HG03469 (cell line): Measurements from ENCODE around the gene PPP1CA.

ENCODE experiments used
- ATAC-seq: cut with Tn5 transposase; IDR thresholded peaks from one replicate; pipeline ENCODE4 v1.9.1; 2021; ENCODE audit warnings: mild to moderate bottlenecking, moderate library complexity, moderate number of reproducible peaks; ENCODE audit not compliant: unreplicated experiment

Gene PPP1CA

DNA sequence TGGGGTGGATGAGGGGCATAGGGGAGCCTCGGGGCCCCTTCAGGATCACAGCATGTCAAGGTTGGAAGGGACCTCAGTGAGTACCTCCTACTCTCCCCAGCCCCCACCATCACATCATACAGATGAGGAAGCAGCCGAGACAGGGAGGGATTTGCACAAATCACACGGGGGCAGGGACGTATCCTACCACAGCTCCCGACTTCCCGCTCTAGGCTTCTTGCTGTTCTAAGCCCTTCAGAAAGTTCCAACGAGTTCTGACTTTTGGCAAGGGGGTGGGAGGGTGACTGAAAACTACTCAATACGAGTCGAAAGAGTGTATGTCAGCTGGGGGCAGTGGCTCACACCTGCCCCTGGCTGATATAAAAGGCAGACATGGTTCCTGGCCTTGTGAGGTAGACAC, 14.6 kb downstream of the PPP1CA start:
- ATAC-seq = no peak

DNA sequence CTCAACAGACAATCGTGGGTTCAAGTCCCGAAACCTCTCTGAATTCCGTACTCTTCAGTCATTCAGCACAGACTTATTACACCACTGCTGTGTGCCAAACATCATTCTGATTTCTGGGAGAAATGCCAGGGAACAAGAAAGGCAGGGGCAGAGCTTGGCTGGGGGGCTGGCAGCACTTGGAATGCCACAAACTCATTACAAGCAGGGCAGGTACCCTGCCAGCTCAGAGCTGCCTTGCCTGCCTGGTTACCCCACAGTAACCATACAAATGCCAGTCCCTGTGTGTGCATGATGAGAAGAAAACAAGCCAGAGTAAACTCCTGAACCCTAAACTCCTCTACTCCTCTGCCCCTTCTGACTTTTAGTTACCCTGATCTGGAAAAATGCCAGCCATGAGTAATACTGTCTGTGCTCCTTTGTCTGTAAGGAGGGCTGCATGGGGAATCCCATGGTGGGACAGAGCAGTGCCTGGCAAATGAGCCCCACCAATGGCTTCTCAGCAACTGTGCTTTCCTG, 16.7 kb downstream of the PPP1CA start:
- ATAC-seq = no peak

DNA sequence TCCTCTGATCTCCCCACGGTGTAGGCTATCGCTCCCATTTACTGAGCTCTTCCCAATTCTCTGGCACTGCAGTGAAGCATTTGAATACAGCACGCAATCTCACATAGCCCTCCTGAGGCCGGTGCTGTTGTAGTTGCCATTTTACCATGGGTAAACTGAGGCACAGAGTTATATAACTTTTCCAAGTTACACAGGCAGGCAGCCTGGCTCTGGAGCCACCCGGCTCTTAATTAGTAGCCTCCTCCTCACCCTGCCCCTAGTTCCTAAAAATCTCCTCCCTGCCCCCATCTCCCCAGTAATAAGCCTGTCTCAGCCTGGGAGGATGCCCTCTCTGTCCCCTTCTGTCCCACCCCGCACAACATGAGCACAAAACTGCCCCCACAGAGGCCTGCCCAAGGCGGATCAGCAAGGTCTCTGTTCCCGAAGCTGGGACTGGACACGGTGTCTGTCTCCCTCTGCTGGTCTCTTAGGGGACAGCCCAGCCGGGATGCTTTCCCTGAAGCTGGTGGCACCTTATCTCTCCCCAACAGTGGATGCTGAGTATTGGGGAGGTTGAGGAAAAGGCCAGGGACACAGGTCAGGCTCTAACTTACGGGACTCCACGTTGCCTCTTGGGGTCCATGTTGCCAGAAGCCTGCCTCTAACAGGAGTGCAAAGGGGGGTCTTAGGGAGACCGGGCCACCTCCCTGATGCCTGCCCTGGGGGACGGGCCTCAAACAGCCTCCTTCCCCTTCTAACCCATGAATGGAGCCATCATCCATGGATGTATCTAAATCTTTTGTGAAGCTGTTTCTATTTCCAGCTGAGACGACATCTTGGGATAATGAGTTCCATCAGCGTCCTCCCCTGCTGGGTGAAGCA, 19.2 kb downstream of the PPP1CA start:
- no peak for ATAC-seq

DNA sequence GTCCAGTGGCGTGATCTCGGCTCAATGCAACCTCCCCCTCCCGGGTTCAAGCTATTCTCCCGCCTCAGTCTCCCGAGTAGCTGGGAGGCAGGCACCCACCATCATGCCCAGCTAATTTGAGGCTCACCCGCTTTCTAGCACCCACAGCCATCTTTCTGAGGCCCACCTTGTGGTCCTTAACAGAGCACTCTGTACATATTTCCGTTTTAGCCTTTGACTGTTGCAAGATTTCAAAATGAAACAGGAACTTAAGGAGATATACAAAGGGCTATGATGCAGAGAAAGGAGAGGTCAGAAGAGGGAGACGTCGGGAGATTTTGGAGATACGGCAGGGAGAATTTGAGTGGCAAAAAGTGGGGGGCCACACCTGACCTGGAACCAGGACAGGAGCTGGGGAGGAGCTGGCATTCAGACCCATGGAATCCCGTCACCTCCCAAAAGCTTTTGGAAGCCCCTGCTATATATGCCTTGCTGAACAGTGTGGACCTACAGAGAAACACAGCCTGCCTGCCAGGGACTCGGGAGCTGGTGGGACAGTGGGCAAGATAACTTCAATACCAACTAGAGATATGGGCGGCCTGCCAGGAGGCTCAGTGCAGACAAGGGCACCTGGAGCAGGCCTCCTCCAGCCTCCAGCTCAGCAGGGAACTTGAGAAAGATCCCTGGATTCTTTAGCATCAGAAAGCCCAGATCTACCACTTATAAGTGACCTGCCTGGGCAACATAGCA, 20.2 kb downstream of the PPP1CA start:
- ATAC-seq = no peak

DNA sequence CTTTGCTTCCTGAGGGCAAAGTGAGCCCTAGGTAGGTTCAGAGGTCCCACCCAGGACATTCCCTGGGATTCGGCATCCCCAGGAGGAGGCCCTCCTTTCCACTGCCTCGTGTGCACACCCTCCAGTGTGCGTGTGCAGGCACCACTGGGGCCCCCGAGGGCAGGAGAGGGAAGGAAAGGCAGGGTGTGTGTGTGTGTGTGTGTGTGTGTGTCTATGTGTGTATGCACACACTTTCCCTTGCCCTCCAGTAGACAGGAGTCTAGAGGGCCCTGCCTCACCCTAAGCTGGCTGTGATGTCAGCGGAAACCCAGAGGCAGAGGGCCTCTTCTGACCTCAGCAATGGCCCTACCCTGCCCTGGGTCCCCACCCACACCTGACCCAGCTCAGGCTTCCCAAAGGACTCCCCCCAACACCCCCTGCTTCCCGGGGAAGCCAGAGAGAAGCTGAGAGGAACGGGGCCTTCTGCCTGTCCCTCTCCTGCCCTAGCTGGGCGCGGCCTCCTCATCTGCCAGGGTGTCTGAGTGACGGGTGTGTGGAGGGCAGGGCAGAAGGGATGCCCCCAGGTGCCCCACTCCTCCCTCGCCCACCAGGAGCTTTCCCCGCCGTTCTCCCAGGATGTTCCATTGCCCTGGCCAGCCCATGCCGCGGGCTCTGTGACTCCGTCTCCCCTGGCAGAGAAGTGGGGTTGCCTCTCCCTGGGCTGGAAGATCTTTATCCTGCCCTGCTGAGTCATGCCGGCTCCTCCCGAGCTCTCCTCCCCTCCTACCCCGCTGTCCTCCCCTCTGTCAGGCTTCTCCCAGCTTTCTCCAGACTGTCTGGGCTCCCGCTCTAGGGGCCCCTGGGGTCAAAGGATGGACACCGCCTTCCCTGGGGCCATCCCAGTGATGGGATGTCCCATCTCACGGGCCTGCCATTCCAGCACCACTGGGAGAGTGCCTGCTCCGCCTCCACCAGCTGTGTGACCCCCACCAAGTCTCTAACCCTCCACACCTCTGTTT, 22.3 kb downstream of the PPP1CA start:
- no peak for ATAC-seq

DNA sequence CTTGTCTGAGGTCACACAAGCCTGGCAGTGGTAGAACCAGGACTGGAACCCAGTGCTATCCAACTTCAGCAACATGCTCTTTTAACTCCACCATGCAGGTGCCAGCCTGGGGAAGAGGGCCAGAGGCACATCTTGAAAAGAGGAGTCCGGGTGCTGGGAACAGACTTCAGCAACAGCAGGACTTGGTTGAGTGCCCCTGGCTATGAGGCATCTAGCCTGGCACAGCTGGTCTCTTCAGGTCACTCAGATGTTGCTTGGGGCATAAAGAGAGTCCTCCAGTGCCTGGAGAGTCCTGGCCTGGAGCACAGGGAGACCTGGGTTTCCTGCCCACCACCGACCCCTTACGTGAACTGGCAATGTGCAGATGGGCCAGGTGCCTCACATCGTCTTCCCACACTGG, 23.1 kb downstream of the PPP1CA start:
- no peak for ATAC-seq

DNA sequence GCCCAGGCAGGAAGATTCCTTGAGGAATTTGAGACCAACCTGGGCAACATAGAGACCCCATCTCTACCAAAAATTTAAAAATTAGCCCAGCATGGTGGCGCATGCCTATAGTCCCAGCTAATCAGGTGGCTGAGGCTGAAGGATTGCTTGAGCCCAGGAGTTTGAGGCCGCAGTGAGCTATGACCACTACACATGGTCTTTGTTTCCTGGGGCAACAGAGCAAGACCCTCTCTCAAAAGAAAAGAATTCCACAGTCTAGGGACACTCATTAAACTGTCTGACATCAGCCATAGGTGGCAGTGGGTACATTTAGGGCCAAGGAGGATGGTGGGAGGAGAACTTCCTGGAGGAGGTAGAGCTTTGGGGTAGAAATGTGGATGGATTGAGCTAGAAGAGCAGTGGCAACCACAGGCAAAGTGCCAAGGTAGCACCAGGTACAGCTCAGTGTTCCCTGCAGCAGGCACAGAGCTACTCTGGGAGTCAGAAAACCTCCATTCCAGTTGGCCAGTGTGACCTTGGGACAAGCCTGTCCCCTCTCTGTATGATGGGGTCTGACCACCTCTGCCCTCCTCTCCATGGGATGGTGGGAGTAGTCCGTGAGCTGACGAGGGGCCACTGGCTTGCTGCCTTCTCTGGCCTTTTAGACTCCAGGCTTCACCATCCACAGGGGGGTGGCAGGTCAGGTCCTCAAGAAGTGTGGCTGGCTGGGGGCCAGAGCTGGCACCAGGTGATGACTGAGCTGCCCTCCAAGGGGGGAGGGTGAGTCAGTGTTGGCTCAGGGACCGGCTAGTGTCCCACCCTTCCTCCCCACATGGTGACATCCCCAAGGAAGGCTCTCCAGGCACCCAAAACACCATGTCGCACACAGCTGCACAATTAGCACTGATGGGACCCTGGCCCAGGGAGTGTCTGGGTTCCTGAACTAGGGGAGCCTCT, 24.5 kb downstream of the PPP1CA start:
- no peak for ATAC-seq

DNA sequence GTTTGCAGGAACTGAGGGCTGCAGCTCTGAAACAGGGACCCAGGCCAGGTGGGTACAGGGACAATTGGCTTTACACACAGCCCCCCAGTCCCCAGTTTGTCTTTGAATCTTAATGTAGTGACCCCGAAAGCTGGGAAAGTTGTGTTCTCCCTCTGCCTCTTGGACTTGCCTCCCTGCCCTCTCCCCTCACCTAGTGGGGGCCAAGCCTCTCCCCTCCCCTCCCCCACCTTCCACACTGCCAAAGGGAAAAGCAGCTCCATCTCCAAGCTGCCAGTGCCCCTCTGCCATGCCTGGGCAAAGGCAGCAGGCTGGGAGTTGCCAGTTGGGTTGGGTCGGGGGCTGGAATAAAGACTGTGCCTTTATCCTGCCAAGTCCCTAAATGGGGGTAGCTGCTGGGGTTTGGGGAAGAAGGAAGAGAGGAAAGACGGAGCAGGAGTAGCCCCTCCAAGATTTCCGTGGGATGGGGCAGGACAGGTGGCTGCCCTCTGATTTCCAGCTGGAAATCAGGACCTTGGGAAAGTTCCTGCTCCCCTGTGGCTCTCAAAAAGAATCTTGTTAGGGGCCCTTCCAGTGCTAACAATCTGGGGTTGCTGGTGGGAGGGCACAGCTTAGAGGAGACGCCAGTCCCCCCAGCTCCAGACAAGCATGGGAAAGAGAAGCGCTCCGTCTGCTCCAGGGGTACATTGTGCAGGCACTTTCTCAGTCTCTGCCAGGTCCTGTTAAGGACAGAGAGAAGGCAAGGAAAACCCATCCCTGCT, 25.4 kb downstream of the PPP1CA start:
- ATAC-seq = no peak

DNA sequence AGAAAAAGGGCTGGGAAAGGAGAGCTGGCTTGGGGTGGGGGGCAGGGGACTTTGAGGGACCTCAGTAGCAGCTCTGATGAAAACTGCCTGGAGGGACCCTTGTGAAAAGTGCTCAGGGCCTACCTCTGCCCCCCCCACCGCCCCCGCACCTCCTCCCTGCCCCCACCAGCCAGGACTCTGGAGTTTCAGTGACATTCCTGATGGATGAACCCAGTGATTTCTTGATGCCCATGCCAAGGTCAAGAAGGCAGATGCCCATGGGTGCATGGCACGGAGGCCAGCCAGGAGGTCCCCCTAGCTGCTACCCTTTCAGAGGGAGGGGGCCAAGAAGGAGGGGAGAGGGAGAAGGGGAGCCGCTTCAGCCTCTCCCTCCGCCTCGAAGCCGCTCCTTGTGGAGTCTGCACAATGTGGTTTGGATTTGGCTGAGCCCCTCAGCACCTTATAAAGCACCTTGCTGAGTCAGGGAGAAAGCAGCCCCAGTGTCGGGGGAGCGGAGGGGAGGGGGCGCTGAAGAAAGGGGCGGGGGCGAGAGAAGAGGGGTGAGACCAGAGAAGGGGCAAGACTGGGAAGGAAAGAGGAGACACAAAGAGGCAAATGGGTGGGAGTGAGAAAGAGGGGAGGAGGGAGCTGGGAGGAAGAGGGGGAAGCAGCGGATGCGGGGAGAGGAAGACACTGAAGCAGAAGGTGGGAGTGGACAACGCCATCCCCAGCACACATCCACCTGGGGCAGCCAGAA, 26.2 kb downstream of the PPP1CA start:
- no peak for ATAC-seq

DNA sequence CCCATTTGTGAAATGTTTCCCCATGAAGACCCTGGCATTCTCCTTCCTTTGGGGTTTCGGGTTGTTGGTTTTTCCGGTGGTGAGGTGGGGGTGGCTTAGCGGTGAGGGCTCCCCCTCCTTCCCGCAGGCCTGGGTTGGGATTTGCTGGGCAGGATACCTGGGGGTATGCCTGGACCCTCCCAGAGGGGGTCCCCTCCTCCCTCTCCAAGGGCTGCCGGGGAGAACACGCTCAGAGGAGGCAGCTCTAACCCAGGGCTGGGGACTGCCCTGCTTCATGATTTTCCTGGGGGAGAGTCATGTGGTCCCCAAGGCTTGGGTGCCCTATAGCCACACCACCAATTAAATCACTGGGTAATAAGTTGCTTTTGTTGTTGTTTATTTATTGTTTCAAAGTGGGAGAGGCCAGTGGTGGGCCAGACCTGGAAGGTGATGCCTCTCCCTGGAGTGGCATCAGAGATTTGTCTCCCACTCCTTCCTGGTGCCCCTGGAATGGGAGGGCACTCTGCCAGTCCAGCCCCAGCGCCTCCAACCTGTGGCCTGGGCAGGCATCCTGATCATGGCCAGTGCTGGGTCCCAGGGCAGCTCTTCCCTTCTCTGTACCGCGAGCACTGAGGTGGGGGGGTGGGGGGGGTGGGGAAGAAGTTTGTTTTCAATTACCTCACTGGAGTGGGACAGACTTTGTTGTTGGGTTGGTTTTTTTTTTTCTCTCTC, 26.9 kb downstream of the PPP1CA start:
- ATAC-seq = no peak

DNA sequence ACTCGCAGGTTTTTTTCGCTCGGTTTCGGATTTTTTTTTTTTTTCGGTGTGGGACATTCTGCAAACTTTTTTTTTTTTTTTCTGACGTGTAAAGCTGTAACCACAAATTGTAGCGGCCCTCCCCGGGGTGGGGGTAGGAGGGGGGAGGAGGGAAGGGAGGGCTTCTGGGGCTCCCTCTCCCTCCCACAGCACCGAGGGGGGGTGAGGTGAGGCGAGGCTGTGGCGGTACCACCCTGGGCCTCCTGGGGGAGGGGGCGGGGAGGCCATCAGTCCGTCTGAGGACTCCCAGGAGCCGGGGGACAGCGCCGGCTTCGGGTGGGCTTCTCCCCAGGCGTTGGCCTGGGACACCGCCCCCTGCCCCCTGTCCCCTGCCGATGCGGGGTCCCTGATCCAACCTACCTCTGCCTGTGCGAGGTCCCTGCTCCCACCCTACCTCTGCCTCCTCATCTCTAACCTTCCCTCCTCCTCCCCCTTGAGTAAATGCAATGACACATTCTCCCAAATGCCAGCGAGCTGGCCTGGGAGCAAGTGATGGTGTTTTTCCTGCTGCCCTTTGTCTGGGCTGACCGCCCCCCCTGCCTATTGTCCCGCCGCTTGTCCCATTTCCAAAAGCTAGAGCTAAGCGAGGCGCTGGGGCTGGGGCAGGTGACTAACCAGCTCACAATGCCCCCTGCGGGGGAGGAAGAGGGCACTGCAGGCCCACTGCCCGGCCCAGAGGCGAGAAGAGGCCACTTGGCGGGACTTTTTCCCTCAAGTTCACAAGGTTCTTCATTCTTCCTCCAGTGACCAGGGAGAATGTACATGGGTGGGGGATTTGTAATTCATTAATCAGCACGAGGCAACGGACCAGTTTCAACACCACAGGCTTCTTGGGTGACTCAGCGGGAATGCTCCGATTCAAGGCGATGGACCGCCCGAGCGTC, 27.7 kb downstream of the PPP1CA start:
- ATAC-seq = no peak

DNA sequence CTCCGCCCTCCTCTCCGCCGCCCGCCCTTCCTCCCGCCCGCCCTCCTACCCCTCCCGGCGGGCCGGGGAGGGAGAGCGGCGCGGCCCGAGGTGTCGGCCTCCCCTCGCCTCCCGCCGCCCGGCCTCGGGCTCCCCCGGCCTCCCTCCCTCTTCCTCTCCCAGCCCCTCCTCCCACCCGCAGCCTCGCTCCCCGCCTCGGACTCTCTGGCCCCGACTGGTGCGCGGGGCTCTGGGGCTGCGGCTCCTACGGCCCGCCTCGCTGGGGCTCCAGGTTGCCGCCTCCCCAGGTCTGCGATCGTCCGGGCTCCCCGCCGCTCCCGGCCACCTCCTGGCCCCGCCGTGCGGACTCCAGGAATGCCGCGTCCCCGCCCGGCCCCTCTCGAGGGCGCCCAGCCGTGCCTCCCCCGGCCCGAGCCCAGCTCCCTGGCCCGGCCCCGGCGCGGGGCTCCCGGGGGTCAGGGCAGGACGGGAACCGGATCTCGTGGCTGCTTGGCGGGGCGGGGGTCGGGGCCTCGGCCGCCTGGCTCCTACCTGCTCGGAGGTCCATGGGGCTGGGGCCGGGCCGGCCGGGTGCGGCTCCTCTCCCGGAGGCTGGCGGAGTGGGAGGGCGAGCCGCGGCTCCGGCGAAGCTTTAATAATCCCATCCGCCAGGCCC, 28.5 kb downstream of the PPP1CA start, which contains the start of gene CLCF1:
TSS of gene CLCF1 (minus strand) at position 606 of the 655 bp plus-strand sequence. CDS start at position 547, 59 bp downstream.
- no peak for ATAC-seq

DNA sequence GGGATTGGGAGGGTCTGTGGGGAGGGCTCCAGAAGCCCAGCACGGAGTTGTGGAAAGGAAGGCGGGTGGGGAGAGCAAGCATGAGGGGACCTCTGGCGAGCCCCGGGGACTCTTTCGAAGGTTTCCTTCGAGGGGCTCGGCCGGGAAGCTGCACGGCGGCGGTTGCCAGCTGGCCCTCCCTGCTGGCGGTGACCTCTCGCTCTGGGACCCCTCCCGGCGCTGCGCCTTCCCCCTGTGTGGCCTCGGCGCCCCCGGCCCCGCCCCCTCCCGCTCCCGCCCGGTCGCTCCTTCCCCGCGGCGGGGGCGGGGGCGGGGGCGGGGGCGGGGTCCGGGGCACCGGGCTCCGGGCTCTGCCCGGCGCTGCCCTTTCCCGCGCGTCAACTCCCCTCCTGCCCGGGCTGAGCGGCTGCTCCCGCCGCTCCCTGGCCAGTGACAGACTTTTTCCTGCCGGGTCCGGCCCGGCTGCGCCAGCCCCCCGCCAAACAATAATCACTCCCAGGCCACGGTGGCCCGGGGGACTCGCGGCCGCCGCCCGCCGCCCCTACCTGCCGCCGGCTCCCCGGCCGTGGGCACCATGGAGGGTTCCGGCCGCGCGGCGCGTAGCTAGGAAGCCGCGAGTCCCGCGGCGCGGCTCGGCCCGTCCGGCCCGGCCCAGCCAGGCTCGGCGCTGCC, 29.2 kb downstream of the PPP1CA start:
- ATAC-seq = no peak

DNA sequence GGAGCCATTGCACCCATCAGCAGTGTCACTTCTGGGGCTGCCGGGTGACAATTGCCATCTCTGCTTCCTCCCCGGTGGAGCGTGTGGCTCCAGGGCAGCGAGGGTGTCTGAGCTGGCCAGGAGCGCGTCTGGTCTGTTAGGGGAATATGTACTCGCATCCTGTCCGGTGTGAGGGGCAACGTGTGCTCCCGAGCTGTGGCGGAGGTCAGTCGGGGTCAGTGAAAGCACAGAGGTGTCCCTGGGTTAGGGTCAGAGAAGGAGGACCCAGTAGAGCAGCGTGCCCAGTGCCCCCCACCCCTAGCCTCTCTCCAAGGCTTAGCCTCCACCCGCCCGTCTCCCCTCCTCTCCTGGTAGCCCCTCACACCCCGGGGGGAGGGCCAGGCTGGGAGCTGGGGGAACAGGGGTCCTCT, 29.7 kb downstream of the PPP1CA start:
- ATAC-seq = no peak

DNA sequence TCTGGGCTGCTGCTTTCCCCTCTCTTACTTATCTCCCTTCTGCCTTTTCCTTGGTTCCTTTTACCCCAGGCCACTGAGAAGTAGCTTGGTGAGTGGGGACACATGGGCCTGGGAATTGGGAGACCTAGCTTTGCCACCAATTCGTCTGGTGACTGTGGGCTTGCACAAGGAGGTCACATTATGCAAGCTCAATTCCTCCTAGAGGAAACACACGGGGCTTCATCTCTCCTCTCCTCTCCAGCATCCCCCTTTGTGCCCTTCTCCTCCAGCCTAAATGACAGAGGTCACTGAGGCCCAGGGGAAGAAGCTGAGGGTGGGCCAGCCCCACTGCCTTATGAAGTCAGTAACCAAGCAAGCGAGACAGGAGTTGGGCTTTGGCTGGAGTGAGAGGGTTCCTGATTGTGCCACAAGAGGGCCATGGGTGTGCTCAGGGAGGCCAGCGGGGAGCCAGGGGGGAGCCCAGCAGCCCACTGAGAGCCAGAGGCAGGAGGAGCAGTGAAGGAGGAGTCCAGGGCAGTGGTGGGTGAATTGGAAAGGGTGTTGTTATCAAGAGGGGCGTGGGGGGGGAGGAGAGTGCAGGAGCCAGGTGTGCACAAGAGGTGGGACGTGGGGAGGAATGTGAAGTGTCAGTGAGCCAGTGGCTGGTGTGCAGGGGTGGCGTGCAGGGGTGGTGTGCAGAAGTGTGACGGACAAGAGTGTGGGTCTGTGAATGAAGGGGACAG, 30.3 kb downstream of the PPP1CA start:
- no peak for ATAC-seq
